Calu3 (cell line): Measurements from ENCODE around the gene CAPN2. TPM values are rescaled to one million over a fixed set of nuclear protein-coding genes. Genes with fewer than 3 reads are reported as not detected.

Source experiments
- BruUV-seq: library from RNA; stranded (reverse); fragments of 400-500 nt; replicated peaks from 2 replicates; lab custom pipeline; 2021; lab: Mats Ljungman, UMichigan
- CTCF ChIA-PET: fragments of 300-600 bp; sonication (Branson Sonifier 250); formaldehyde crosslinking; loops from one replicate; lab custom pipeline; 2022; ENCODE audit warnings: antibody characterized with exemption; lab: Charles Lee
- DNase-seq: peaks from one replicate; pipeline ENCODE4 v3.0.0; 2022
- H3K27ac Mint-ChIP-seq: one replicate; pipeline ENCODE4 v1.8.0; 2022; ENCODE audit warnings: mixed read lengths; ENCODE audit not compliant: unreplicated experiment
- H3K27me3 Mint-ChIP-seq: one replicate; pipeline ENCODE4 v1.8.0; 2022; ENCODE audit warnings: mixed read lengths; ENCODE audit not compliant: unreplicated experiment
- H3K36me3 Mint-ChIP-seq: one replicate; pipeline ENCODE4 v1.8.0; 2022; ENCODE audit warnings: mild to moderate bottlenecking, moderate library complexity, mixed read lengths; ENCODE audit not compliant: insufficient read depth, unreplicated experiment
- H3K4me1 Mint-ChIP-seq: one replicate; pipeline ENCODE4 v1.8.0; 2022; ENCODE audit warnings: mild to moderate bottlenecking, low read depth, mixed read lengths; ENCODE audit not compliant: unreplicated experiment
- H3K4me3 Mint-ChIP-seq: one replicate; pipeline ENCODE4 v1.8.0; 2022; ENCODE audit warnings: mild to moderate bottlenecking, low read depth, moderate library complexity, mixed read lengths; ENCODE audit not compliant: unreplicated experiment
- H3K9me3 Mint-ChIP-seq: one replicate; pipeline ENCODE4 v1.8.0; 2022; ENCODE audit warnings: low read depth, mixed read lengths; ENCODE audit not compliant: unreplicated experiment
- CTCF ChIP-seq: fragments of 200-600 bp; IDR thresholded peaks from one replicate; pipeline ENCODE4 v1.8.0; 2022; ENCODE audit warnings: antibody characterized with exemption; ENCODE audit not compliant: unreplicated experiment
- intact Hi-C: fragments of 100-400 bp; cut with micrococcal nuclease; formaldehyde crosslinking; loops from one replicate; pipeline ENCODE4 v1.10.0; 2022; ENCODE audit not compliant: unreplicated experiment
- total RNA-seq: library from RNA; stranded (reverse); gene quantifications from 2 replicates; pipeline ENCODE4 v1.2.3, GENCODE V29; 2022

Gene CAPN2
- total RNA-seq, 1 experiment from 2014 or later: 266 TPM

- DNase-seq: peak; percentile 85
- Mint-ChIP-seq H3K4me3 (peak overlapping the region; percentile 61), H3K27me3 (no peaks in the 10 kb centered on the region), H3K9me3 (no peaks in the 10 kb centered on the region), H3K36me3 (peaks cover 86% of the 10 kb centered on the region), H3K27ac (peak overlapping the region; percentile 87), H3K4me1 (peaks cover 81% of the 10 kb centered on the region)
- CTCF ChIA-PET: interaction anchor here (0.5 to 1.5 kb wide), 4 partner anchors 8 to 72 kb away, joined by 3 to 7 read pairs (median 5); no protein-coding TSS in a partner anchor
- no peak for TF ChIP-seq CTCF
- BruUV-seq: no TSS peak
- intact Hi-C loops: no loop called here
Observed at GRCh38 chr1:223726380-223727001, 14.2 kb downstream of the CAPN2 start.

- H3K4me1 Mint-ChIP-seq: peaks cover 84% of the 10 kb centered on the region
- no peak for TF ChIP-seq CTCF
- H3K27ac Mint-ChIP-seq: peak overlapping the region; percentile 87
- H3K27me3 Mint-ChIP-seq: no peaks in the 10 kb centered on the region
- H3K36me3 Mint-ChIP-seq: peaks cover 86% of the 10 kb centered on the region
- no peaks in the 10 kb centered on the region for H3K9me3 Mint-ChIP-seq
- BruUV-seq: no TSS peak
- intact Hi-C loops: no loop called here
- peak overlapping the region; percentile 61 for H3K4me3 Mint-ChIP-seq
- no peak for DNase-seq
- CTCF ChIA-PET: interaction anchor here (0.6 to 1.5 kb wide), 5 partner anchors 9 to 71 kb away, joined by 3 to 7 read pairs (median 5); no protein-coding TSS in a partner anchor
Observed at GRCh38 chr1:223727541-223727940, 15.2 kb downstream of the CAPN2 start.

GRCh38 chr1:223729906-223730305 lies 17.6 kb downstream of the CAPN2 start:
- Mint-ChIP-seq H3K27ac (peak overlapping the region; percentile 29), H3K27me3 (no peaks in the 10 kb centered on the region), H3K9me3 (no peaks in the 10 kb centered on the region), H3K4me3 (peak overlapping the region; percentile 37), H3K36me3 (peaks cover 87% of the 10 kb centered on the region), H3K4me1 (peaks cover 82% of the 10 kb centered on the region)
- DNase-seq: no peak
- no TSS peak for BruUV-seq
- CTCF ChIA-PET: no interaction called here
- intact Hi-C loops: loop anchor here (1.0 kb wide), 1 partner anchor 9 kb away; no protein-coding TSS in a partner anchor
- TF ChIP-seq CTCF: no peak

- H3K9me3 Mint-ChIP-seq: no peaks in the 10 kb centered on the region
- H3K36me3 Mint-ChIP-seq: peaks cover 83% of the 10 kb centered on the region
- peak overlapping the region; percentile 29 for H3K27ac Mint-ChIP-seq
- no TSS peak for BruUV-seq
- no peaks in the 10 kb centered on the region for H3K27me3 Mint-ChIP-seq
- intact Hi-C loops: loop anchor here (1.0 kb wide), 1 partner anchor 9 kb away; no protein-coding TSS in a partner anchor
- no peak for DNase-seq
- CTCF ChIA-PET: interaction anchor here (1.2 kb wide), 1 partner anchor 23 kb away, joined by 3 read pairs; no protein-coding TSS in a partner anchor
- H3K4me3 Mint-ChIP-seq: peak overlapping the region; percentile 37
- no peak for TF ChIP-seq CTCF
- H3K4me1 Mint-ChIP-seq: peaks cover 76% of the 10 kb centered on the region
Observed at GRCh38 chr1:223730479-223731132, 18.3 kb downstream of the CAPN2 start.
